H1 (cell line): ENCODE data around the gene SHOC1. TPM values are rescaled to one million over a fixed set of nuclear protein-coding genes. Genes with fewer than 3 reads are reported as not detected.

Experiments
- CTCF ChIA-PET: fragments of 300-600 bp; sonication (Branson Sonifier 250); formaldehyde crosslinking; loops from one replicate; lab custom pipeline; 2021; ENCODE audit not compliant: partially characterized antibody; lab: Charles Lee
- POLR2A ChIA-PET: fragments of 300-600 bp; sonication (Branson Sonifier 250); formaldehyde crosslinking; loops from one replicate; lab custom pipeline; 2021; ENCODE audit warnings: inconsistent platforms; ENCODE audit not compliant: partially characterized antibody; lab: Charles Lee
- DNase-seq, 2 experiments: peaks; one replicate each; pipeline versions ENCODE4 v3.0.0 to v3.0.0-alpha.2; 2010 to 2022; ENCODE audit warnings: low spot score in 2 of 2, low read depth in 1 of 2, mixed read lengths in 1 of 2
- FAIRE-seq: peaks from 2 replicates; lab custom pipeline; 2011; peaks lifted over from hg19 to GRCh38; lab: Jason Lieb, UNC
- H2AFZ ChIP-seq: 2 replicates; pipeline ENCODE4 v1.8.1; 2012; ENCODE audit warnings: low read length, inconsistent platforms
- H2AK5ac ChIP-seq: 2 replicates; pipeline ENCODE4 v1.6.1; 2013; ENCODE audit warnings: low read depth, low read length
- H2BK120ac ChIP-seq: replicated peaks from 2 replicates; pipeline ENCODE3; 2013; ENCODE audit warnings: low read depth, low read length, inconsistent platforms
- H2BK12ac ChIP-seq: 2 replicates; pipeline ENCODE4 v1.6.1; 2013; ENCODE audit warnings: low read depth, low read length
- H2BK15ac ChIP-seq: 2 replicates; pipeline ENCODE4 v1.6.1; 2013; ENCODE audit warnings: low read length
- H2BK20ac ChIP-seq: 2 replicates; pipeline ENCODE4 v1.6.1; 2013; ENCODE audit warnings: low read length
- H2BK5ac ChIP-seq: 2 replicates; pipeline ENCODE4 v1.6.1; 2013; ENCODE audit warnings: low read depth, low read length
- H3K14ac ChIP-seq: 2 replicates; pipeline ENCODE4 v1.6.1; 2013; ENCODE audit warnings: inconsistent platforms; ENCODE audit not compliant: insufficient read length
- H3K18ac ChIP-seq: 2 replicates; pipeline ENCODE4 v1.6.1; 2013; ENCODE audit warnings: low read length; ENCODE audit errors: extremely low read depth
- H3K23ac ChIP-seq: 2 replicates; pipeline ENCODE4 v1.6.1; 2013; ENCODE audit warnings: inconsistent platforms; ENCODE audit not compliant: insufficient read length
- H3K23me2 ChIP-seq: 2 replicates; pipeline ENCODE4 v1.6.1; 2013; ENCODE audit warnings: low read depth, low read length
- H3K27ac ChIP-seq: 2 replicates; pipeline ENCODE4 v1.6.1; 2011; ENCODE audit warnings: low read depth, low read length, inconsistent platforms
- H3K27me3 ChIP-seq, 4 experiments: replicated peaks in 1 of 4; 1 replicate in 1 of 4; 2 replicates in 3 of 4; pipeline versions ENCODE4 v1.6.1 to v1.8.1; 2011 to 2013; ENCODE audit warnings: low read length in 3 of 4, mild to moderate bottlenecking in 3 of 4, inconsistent platforms in 2 of 4, mixed read lengths in 2 of 4, moderate library complexity in 1 of 4; ENCODE audit not compliant: control insufficient read depth in 3 of 4, insufficient read depth in 3 of 4; ENCODE audit errors: extremely low read depth in 1 of 4
- H3K36me3 ChIP-seq, 4 experiments: 2 replicates each; pipeline versions ENCODE4 v1.6.1 to v1.8.1; 2011 to 2013; ENCODE audit warnings: mild to moderate bottlenecking in 4 of 4, low read length in 3 of 4, moderate library complexity in 2 of 4, control low read depth in 1 of 4, inconsistent platforms in 1 of 4; ENCODE audit not compliant: insufficient read depth in 4 of 4, control insufficient read depth in 2 of 4
- H3K4ac ChIP-seq: replicated peaks from 2 replicates; pipeline ENCODE3; 2013; ENCODE audit warnings: low read length, low read depth, mixed read lengths, inconsistent platforms; ENCODE audit not compliant: insufficient read length
- H3K4me1 ChIP-seq, 4 experiments: replicated peaks in 1 of 4; 1 replicate in 1 of 4; 2 replicates in 3 of 4; pipeline versions ENCODE4 v1.6.1 to v1.8.1; 2011 to 2013; ENCODE audit warnings: low read length in 3 of 4, inconsistent platforms in 2 of 4, mixed read lengths in 1 of 4; ENCODE audit not compliant: insufficient read depth in 4 of 4, control insufficient read depth in 3 of 4
- H3K4me2 ChIP-seq, 2 experiments: 2 replicates each; pipeline versions ENCODE4 v1.6.1 to v1.8.1; 2011 to 2013; ENCODE audit warnings: low read depth in 2 of 2, low read length in 2 of 2, control low read depth in 1 of 2, inconsistent platforms in 1 of 2, mild to moderate bottlenecking in 1 of 2; ENCODE audit not compliant: insufficient read depth in 1 of 2
- H3K4me3 ChIP-seq, 4 experiments: fragments of 200-600, 300-600 bp in 1 of 4; sonication (generic), shearing (Covaris generic), sonication (Bioruptor Twin) in 1 of 4; 2 replicates each; pipeline versions ENCODE4 v1.5.1 to v1.8.1; 2011 to 2016; ENCODE audit warnings: low read length in 4 of 4, low read depth in 3 of 4, control low read depth in 2 of 4, inconsistent platforms in 2 of 4, mild to moderate bottlenecking in 2 of 4, mixed read lengths in 1 of 4, moderate library complexity in 1 of 4; ENCODE audit not compliant: insufficient read depth in 2 of 4; ENCODE audit errors: extremely low read depth in 1 of 4
- H3K56ac ChIP-seq: replicated peaks from 2 replicates; pipeline ENCODE3; 2013; ENCODE audit warnings: low read depth, mild to moderate bottlenecking, mixed read lengths, low read length, inconsistent platforms; ENCODE audit not compliant: insufficient read length
- H3K79me1 ChIP-seq: 2 replicates; pipeline ENCODE4 v1.6.1; 2013; ENCODE audit warnings: low read depth, low read length, control low read depth
- H3K79me2 ChIP-seq, 2 experiments: 2 replicates each; pipeline versions ENCODE4 v1.6.1 to v1.8.1; 2012 to 2013; ENCODE audit warnings: low read length in 2 of 2, mild to moderate bottlenecking in 2 of 2, inconsistent platforms in 1 of 2; ENCODE audit not compliant: insufficient read depth in 2 of 2, control insufficient read depth in 1 of 2
- H3K9ac ChIP-seq, 4 experiments: replicated peaks in 1 of 4; 1 replicate in 1 of 4; 2 replicates in 3 of 4; pipeline versions ENCODE4 v1.6.1 to v1.8.1; 2011 to 2013; ENCODE audit warnings: low read depth in 3 of 4, low read length in 3 of 4, control low read depth in 2 of 4, mild to moderate bottlenecking in 2 of 4, moderate library complexity in 2 of 4, inconsistent platforms in 1 of 4; ENCODE audit errors: extremely low read depth in 1 of 4
- H3K9me3 ChIP-seq, 2 experiments: 2 replicates each; pipeline versions ENCODE4 v1.6.1 to v1.8.1; 2012 to 2013; ENCODE audit warnings: mild to moderate bottlenecking in 2 of 2, moderate library complexity in 2 of 2, control low read depth in 1 of 2, inconsistent platforms in 1 of 2, low read depth in 1 of 2, low read length in 1 of 2, mixed read lengths in 1 of 2; ENCODE audit not compliant: insufficient read depth in 2 of 2
- H4K20me1 ChIP-seq, 2 experiments: replicated peaks in 1 of 2; 2 replicates each; pipeline versions ENCODE3 to v1.8.1; 2011 to 2013; ENCODE audit warnings: inconsistent platforms in 2 of 2, low read length in 2 of 2, mild to moderate bottlenecking in 1 of 2; ENCODE audit not compliant: insufficient read depth in 2 of 2, control insufficient read depth in 1 of 2
- H4K5ac ChIP-seq: 2 replicates; pipeline ENCODE4 v1.6.1; 2013; ENCODE audit warnings: low read length, low read depth, mixed read lengths, inconsistent platforms; ENCODE audit not compliant: insufficient read length
- H4K8ac ChIP-seq: 2 replicates; pipeline ENCODE4 v1.8.0; 2013; ENCODE audit warnings: mild to moderate bottlenecking, moderate library complexity, low read length, inconsistent platforms; ENCODE audit not compliant: insufficient read depth; ENCODE audit errors: extremely low read depth
- H4K91ac ChIP-seq: replicated peaks from 2 replicates; pipeline ENCODE3; 2013; ENCODE audit warnings: low read length, mixed read lengths, inconsistent platforms; ENCODE audit not compliant: insufficient read length
- BCL11A ChIP-seq, 2 experiments: IDR thresholded peaks; one replicate each; pipeline ENCODE4 v1.6.1; 2011; ENCODE audit warnings: low read depth in 2 of 2, low read length in 2 of 2, mild to moderate bottlenecking in 2 of 2
- GTF2F1 ChIP-seq: IDR thresholded peaks from 2 replicates; pipeline ENCODE4 v1.6.1; 2012; ENCODE audit warnings: low read depth, low read length, improper control_type of control experiment, borderline replicate concordance
- HDAC6 ChIP-seq: IDR thresholded peaks from one replicate; pipeline ENCODE4 v1.7.1; 2012; ENCODE audit warnings: low read depth, mild to moderate bottlenecking, inconsistent platforms, low read length, moderate library complexity
- RFX5 ChIP-seq: IDR thresholded peaks from 2 replicates; pipeline ENCODE4 v1.6.1; 2011; ENCODE audit warnings: low read depth, low read length, improper control_type of control experiment, borderline replicate concordance
- RNF2 ChIP-seq: fragments of 200-900, 300-1000 bp; sonication (generic); IDR thresholded peaks from 2 replicates; pipeline ENCODE4 v1.7.1; 2016; ENCODE audit warnings: borderline replicate concordance, low read depth, mild to moderate bottlenecking, antibody characterized with exemption, low read length; ENCODE audit not compliant: poor library complexity, severe bottlenecking; ENCODE audit errors: missing control alignments
- WGBS, 2 experiments: shearing (Covaris generic) in 1 of 2; methylation state at CpG; one replicate each; pipeline versions ENCODE4 v1.1.6 to v1.1.7; 2013 to 2015; ENCODE audit warnings: low lambda C conversion rate in 2 of 2, mixed read lengths in 2 of 2, inconsistent platforms in 1 of 2, low coverage in 1 of 2, missing lambda C conversion rate in 1 of 2; ENCODE audit not compliant: insufficient replicate concordance in 2 of 2, insufficient coverage in 1 of 2, insufficient read length in 1 of 2; ENCODE audit errors: extremely low coverage in 1 of 2, missing lambda C conversion rate in 1 of 2; 5-methylcytosine and 5-hydroxymethylcytosine counted together
- polyA plus RNA-seq, 7 experiments: library from polyadenylated mRNA; depleted of rRNA in 3 of 7; stranded (reverse) in 5 of 7; unstranded in 2 of 7; fragments of >200 nt in 5 of 7; fragments of 200-250 nt in 2 of 7; gene quantifications; 1 replicate in 5 of 7; 2 replicates in 1 of 7; 4 replicates in 1 of 7; pipeline versions ENCODE4 v1.2.1 to v1.2.3, GENCODE V29; 2011 to 2013; ENCODE audit warnings: missing spikeins in 2 of 7, mixed read lengths in 2 of 7
- total RNA-seq: library from RNA; stranded (reverse); fragmentation: NEBNext Ultra II Directional; extraction: Animal tissue kit (Norgen Biotek cat#: 25700); gene quantifications from 2 replicates; pipeline ENCODE4 v1.2.1, GENCODE V29; 2021
- TF ChIP-seq, protein P1 (sequence below): IDR thresholded peaks from 2 replicates; pipeline ENCODE4 v1.6.1; 2011; ENCODE audit warnings: low read depth, mild to moderate bottlenecking, low read length; ENCODE audit not compliant: insufficient read depth

Gene SHOC1
- total and polyA plus RNA-seq, 2 of the 8 experiments (the other 6 are each of a cell fraction or from before 2014, with no cell fraction given), result not detected

- H3K18ac ChIP-seq, result no peak overlapping the region
- no peak overlapping the region for H3K27ac ChIP-seq
- H4K8ac ChIP-seq, result no peak overlapping the region
- no peak for TF ChIP-seq GTF2F1
- no peak for TF ChIP-seq HDAC6
- no peak for TF ChIP-seq BCL11A (IDR thresholded peaks at IDR 0.05; ENCODE audit: low read depth in 2 of 2, low read length in 2 of 2)
- TF ChIP-seq, protein P1, sequence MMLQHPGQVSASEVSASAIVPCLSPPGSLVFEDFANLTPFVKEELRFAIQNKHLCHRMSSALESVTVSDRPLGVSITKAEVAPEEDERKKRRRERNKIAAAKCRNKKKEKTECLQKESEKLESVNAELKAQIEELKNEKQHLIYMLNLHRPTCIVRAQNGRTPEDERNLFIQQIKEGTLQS, result no peak
- TF ChIP-seq RNF2, result no peak
- no peak for TF ChIP-seq RFX5
- no peaks in the 10 kb centered on the region for H4K20me1 ChIP-seq
- H3K27me3 ChIP-seq, result no peaks in the 10 kb centered on the region
- H3K4me1 ChIP-seq, result no peaks in the 10 kb centered on the region
- no peaks in the 10 kb centered on the region for H3K36me3 ChIP-seq
- DNase-seq (no peak), FAIRE-seq (no peak)
- H3K9me3 ChIP-seq, result no peaks in the 10 kb centered on the region; a peak in 1 of 4 replicates
- H3K14ac ChIP-seq, result no peak overlapping the region
- no peak overlapping the region for H4K5ac ChIP-seq
- H3K23ac ChIP-seq, result no peak overlapping the region
- no peak overlapping the region for H2BK5ac ChIP-seq
- H4K91ac ChIP-seq, result no peak overlapping the region
- no peaks in the 10 kb centered on the region for H3K79me2 ChIP-seq
- POLR2A ChIA-PET, result no interaction called here
- H2BK15ac ChIP-seq, result no peak overlapping the region
- H3K79me1 ChIP-seq, result no peaks in the 10 kb centered on the region
- no peak overlapping the region for H3K4ac ChIP-seq
- no peak overlapping the region for H2BK120ac ChIP-seq
- WGBS, 2 experiments, result 81% methylated on average over 1 of the region's 1 CpG; no CpG with 5 or more reads in 1 of the 2 experiments
- no peak overlapping the region for H2AFZ ChIP-seq
- H2AK5ac ChIP-seq, result no peak overlapping the region
- H2BK20ac ChIP-seq, result no peak overlapping the region
- CTCF ChIA-PET, result interaction anchor here (1.4 kb wide), 1 partner anchor 40 kb away, joined by 5 read pairs; no protein-coding TSS in a partner anchor
- no peak overlapping the region for H3K4me3 ChIP-seq
- no peak overlapping the region for H3K4me2 ChIP-seq
- H3K9ac ChIP-seq, result no peak overlapping the region
- no peak overlapping the region for H2BK12ac ChIP-seq
- no peak overlapping the region for H3K56ac ChIP-seq
- H3K23me2 ChIP-seq, result no peaks in the 10 kb centered on the region
Observed at GRCh38 chr9:111799915-111800526, 5.3 kb upstream of the SHOC1 start.
